ENCODE measurements around the gene ATG101. TPM values are rescaled to one million over a fixed set of nuclear protein-coding genes. Genes with fewer than 3 reads are reported as not detected.

ATG101 gene
- total RNA-seq, 4 donors from 2014 or later: 36.7 to 60.2 (median 52.6) TPM

GRCh38 chr12:52035926-52036325 is 33.9 kb upstream of the ATG101 start:
- Histone ChIP-seq H3K4me3 (no peak overlapping the region), H3K9me3 (no peaks in the 10 kb centered on the region), H3K27me3 (no peaks in the 10 kb centered on the region), H3K27ac (peak overlapping the region; percentile 54 to 98 (median 94)), H3K36me3 (no peaks in the 10 kb centered on the region), H3K4me1 (peaks cover 0 to 70% (median 34%) of the 10 kb centered on the region in 3 donors)
- TF ChIP-seq EP300 (IDR thresholded peaks at IDR 0.05): no peak
- TF ChIP-seq POLR2AphosphoS5 (IDR thresholded peaks at IDR 0.05): no peak
- no CpG with 5 or more reads among the region's 2 CpGs for WGBS, 2 donors (ENCODE audit: low coverage in 1 of 2)
- no peak for ATAC-seq

GRCh38 chr12:52036587-52037171 is 33.1 kb upstream of the ATG101 start:
- peak overlapping the region; percentile 54 to 98 (median 94) for H3K27ac ChIP-seq
- H3K4me1 ChIP-seq: peaks cover 0 to 75% (median 34%) of the 10 kb centered on the region in 3 donors
- H3K27me3 ChIP-seq: no peaks in the 10 kb centered on the region
- WGBS, 2 donors (ENCODE audit: low coverage in 1 of 2): 20 to 32% methylated on average over 9 to 12 of the region's 53 CpGs
- TF ChIP-seq EP300 (IDR thresholded peaks at IDR 0.05) (peak; percentile 99), POLR2A (IDR thresholded peaks at IDR 0.05) (peak; percentile 19 to 46), POLR2AphosphoS5 (IDR thresholded peaks at IDR 0.05) (peak; percentile 84)
- TF ChIP-seq, protein P1, sequence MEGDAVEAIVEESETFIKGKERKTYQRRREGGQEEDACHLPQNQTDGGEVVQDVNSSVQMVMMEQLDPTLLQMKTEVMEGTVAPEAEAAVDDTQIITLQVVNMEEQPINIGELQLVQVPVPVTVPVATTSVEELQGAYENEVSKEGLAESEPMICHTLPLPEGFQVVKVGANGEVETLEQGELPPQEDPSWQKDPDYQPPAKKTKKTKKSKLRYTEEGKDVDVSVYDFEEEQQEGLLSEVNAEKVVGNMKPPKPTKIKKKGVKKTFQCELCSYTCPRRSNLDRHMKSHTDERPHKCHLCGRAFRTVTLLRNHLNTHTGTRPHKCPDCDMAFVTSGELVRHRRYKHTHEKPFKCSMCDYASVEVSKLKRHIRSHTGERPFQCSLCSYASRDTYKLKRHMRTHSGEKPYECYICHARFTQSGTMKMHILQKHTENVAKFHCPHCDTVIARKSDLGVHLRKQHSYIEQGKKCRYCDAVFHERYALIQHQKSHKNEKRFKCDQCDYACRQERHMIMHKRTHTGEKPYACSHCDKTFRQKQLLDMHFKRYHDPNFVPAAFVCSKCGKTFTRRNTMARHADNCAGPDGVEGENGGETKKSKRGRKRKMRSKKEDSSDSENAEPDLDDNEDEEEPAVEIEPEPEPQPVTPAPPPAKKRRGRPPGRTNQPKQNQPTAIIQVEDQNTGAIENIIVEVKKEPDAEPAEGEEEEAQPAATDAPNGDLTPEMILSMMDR (IDR thresholded peaks at IDR 0.05): no peak
- peak overlapping the region in 1 of 2 donors; percentile 81 for H3K4me3 ChIP-seq
- peak; percentile 64 for ATAC-seq
- no peaks in the 10 kb centered on the region for H3K36me3 ChIP-seq
- no peaks in the 10 kb centered on the region for H3K9me3 ChIP-seq

- peak overlapping the region; percentile 60 to 81 for H3K4me3 ChIP-seq
- no peaks in the 10 kb centered on the region for H3K36me3 ChIP-seq
- no peaks in the 10 kb centered on the region for H3K9me3 ChIP-seq
- peaks cover 0 to 75% (median 28%) of the 10 kb centered on the region in 3 donors for H3K4me1 ChIP-seq
- 0% methylated on average over 12 of the region's 59 CpGs; no CpG with 5 or more reads in 1 of the 2 donors for WGBS, 2 donors (ENCODE audit: low coverage in 1 of 2)
- peak overlapping the region; percentile 91 to 98 (median 95) for H3K27ac ChIP-seq
- peak; percentile 52 for TF ChIP-seq POLR2AphosphoS5 (IDR thresholded peaks at IDR 0.05)
- peak in 1 of 2 donors; percentile 23 for TF ChIP-seq POLR2A (IDR thresholded peaks at IDR 0.05)
- no peak for TF ChIP-seq EP300 (IDR thresholded peaks at IDR 0.05)
- H3K27me3 ChIP-seq: no peaks in the 10 kb centered on the region
- peak; percentile 34 for ATAC-seq
Measured at GRCh38 chr12:52037248-52037861, 32.4 kb upstream of the ATG101 start.

GRCh38 chr12:52038447-52038846 is 31.3 kb upstream of the ATG101 start:
- peak overlapping the region; percentile 91 to 98 (median 95) for H3K27ac ChIP-seq
- peak overlapping the region in 1 of 2 donors; percentile 81 for H3K4me3 ChIP-seq
- no peaks in the 10 kb centered on the region for H3K36me3 ChIP-seq
- no peaks in the 10 kb centered on the region for H3K9me3 ChIP-seq
- H3K27me3 ChIP-seq: no peaks in the 10 kb centered on the region
- ATAC-seq: no peak
- TF ChIP-seq EP300 (IDR thresholded peaks at IDR 0.05) (no peak), POLR2A (IDR thresholded peaks at IDR 0.05) (no peak), POLR2AphosphoS5 (IDR thresholded peaks at IDR 0.05) (no peak)
- TF ChIP-seq, protein P1 (IDR thresholded peaks at IDR 0.05): no peak
- WGBS, 2 donors (ENCODE audit: low coverage in 1 of 2): 29 to 60% methylated on average over 1 to 3 of the region's 6 CpGs
- peaks cover 0 to 78% (median 28%) of the 10 kb centered on the region in 3 donors for H3K4me1 ChIP-seq

DNA sequence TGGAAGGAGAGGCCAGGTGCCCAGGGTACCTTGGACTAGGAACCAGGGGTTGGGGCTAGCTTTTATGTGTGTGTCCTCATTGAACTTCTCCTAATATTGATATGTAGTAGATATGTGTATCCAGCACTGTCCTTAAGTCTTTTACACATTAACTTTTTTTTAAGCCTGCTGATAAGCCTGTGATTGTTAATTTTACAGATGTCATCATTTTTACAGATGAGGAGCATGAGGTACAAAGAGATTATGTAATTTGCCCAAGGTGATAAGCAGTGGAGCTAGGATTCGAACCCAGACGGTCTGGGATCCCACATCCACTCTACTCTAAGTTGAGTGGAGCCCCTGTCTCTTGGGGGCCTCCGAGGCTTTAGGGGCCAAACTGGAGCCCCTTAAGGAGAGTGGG is 28.7 kb upstream of the ATG101 start:
- Histone ChIP-seq H3K4me1 (peaks cover 5 to 85% (median 46%) of the 10 kb centered on the region in 3 donors), H3K27ac (peak overlapping the region in 3 of 4 donors; percentile 92 to 98 (median 98)), H3K27me3 (no peaks in the 10 kb centered on the region), H3K36me3 (no peaks in the 10 kb centered on the region), H3K9me3 (no peaks in the 10 kb centered on the region), H3K4me3 (no peak overlapping the region)
- TF ChIP-seq POLR2AphosphoS5 (IDR thresholded peaks at IDR 0.05): no peak
- TF ChIP-seq POLR2A (IDR thresholded peaks at IDR 0.05): no peak
- TF ChIP-seq, protein P1 (IDR thresholded peaks at IDR 0.05): no peak
- TF ChIP-seq EP300 (IDR thresholded peaks at IDR 0.05): no peak
- WGBS, 2 donors (ENCODE audit: low coverage in 1 of 2): 70 to 80% methylated on average over 1 to 3 of the region's 3 CpGs
- ATAC-seq: no peak

Data from gastroesophageal sphincter (tissue), 4 donors.